B cell (primary cell): Measurements from ENCODE around the gene IDH3A. TPM values are rescaled to one million over a fixed set of nuclear protein-coding genes. Genes with fewer than 3 reads are reported as not detected.

ENCODE experiments used
- ATAC-seq: fragments of 200-7000 bp; cut with Tn5 transposase; one replicate; pipeline ENCODE4 v1.10.0; 2021; ENCODE audit warnings: low read depth, mild to moderate bottlenecking, moderate number of reproducible peaks, moderate library complexity
- CTCF ChIA-PET: fragments of 350-600 bp; sonication (Branson Sonifier 250); formaldehyde crosslinking; loops from one replicate; lab custom pipeline; 2021; ENCODE audit warnings: antibody characterized with exemption, inconsistent platforms; lab: Charles Lee
- POLR2A ChIA-PET: fragments of 350-600 bp; sonication (Branson Sonifier 250); formaldehyde crosslinking; loops from one replicate; lab custom pipeline; 2021; ENCODE audit warnings: antibody characterized with exemption; lab: Charles Lee
- DNase-seq: peaks from one replicate; pipeline ENCODE4 v3.0.0; 2013
- H2AFZ ChIP-seq: 2 replicates; pipeline ENCODE4 v1.6.1; 2012; ENCODE audit warnings: mild to moderate bottlenecking, low read depth, low read length; ENCODE audit not compliant: insufficient read depth, poor library complexity, severe bottlenecking
- H3K27ac ChIP-seq, 2 donors: 1 replicate in 1 of 2; 2 replicates in 1 of 2; pipeline ENCODE4 v1.5.1; 2012 to 2013; ENCODE audit warnings: low read length in 2 of 2, mild to moderate bottlenecking in 2 of 2, moderate library complexity in 1 of 2
- H3K27me3 ChIP-seq, 4 experiments: fragments of 200-600 bp in 1 of 4; sonication (generic) in 1 of 4; replicated peaks in 1 of 4; 1 replicate in 2 of 4; 2 replicates in 2 of 4; pipeline versions ENCODE4 v1.6.1 to v1.7.0; 2013 to 2016; ENCODE audit warnings: low read length in 3 of 4, mild to moderate bottlenecking in 2 of 4, mixed read lengths in 1 of 4, moderate library complexity in 1 of 4; ENCODE audit not compliant: insufficient read depth in 4 of 4, control insufficient read depth in 3 of 4; ENCODE audit errors: control extremely low read depth in 1 of 4
- H3K36me3 ChIP-seq, 2 experiments: replicated peaks in 1 of 2; 1 replicate in 1 of 2; 2 replicates in 1 of 2; pipeline versions ENCODE4 v1.6.1 to v1.7.1; 2013; ENCODE audit warnings: low read length in 1 of 2; ENCODE audit not compliant: insufficient read depth in 2 of 2, control insufficient read depth in 1 of 2; ENCODE audit errors: control extremely low read depth in 1 of 2, extremely low read depth in 1 of 2
- H3K4me1 ChIP-seq, 2 donors: fragments of 200-600 bp in 1 of 2; sonication (generic) in 1 of 2; 1 replicate in 1 of 2; 2 replicates in 1 of 2; pipeline versions ENCODE4 v1.5.1 to v1.6.1; 2013 to 2017; ENCODE audit warnings: low read length in 2 of 2; ENCODE audit not compliant: control insufficient read depth in 2 of 2, insufficient read depth in 2 of 2
- H3K4me2 ChIP-seq: replicated peaks from 2 replicates; pipeline ENCODE3; 2012; ENCODE audit warnings: mild to moderate bottlenecking, low read depth, low read length; ENCODE audit not compliant: poor library complexity, severe bottlenecking
- H3K4me3 ChIP-seq, 5 experiments: fragments of 200-600 bp in 1 of 5; sonication (generic) in 1 of 5; 1 replicate in 3 of 5; 2 replicates in 2 of 5; pipeline versions ENCODE4 v1.5.1 to v1.7.0; 2011 to 2016; ENCODE audit warnings: low read length in 4 of 5, mild to moderate bottlenecking in 4 of 5, low read depth in 2 of 5, control low read depth in 1 of 5, moderate library complexity in 1 of 5; ENCODE audit not compliant: insufficient read depth in 1 of 5; ENCODE audit errors: control extremely low read depth in 1 of 5, extremely low read depth in 1 of 5
- H3K79me2 ChIP-seq: fragments of 200-600 bp; sonication (generic); one replicate; pipeline ENCODE4 v1.6.0; 2016; ENCODE audit warnings: low read length; ENCODE audit not compliant: control insufficient read depth, insufficient read depth
- H3K9ac ChIP-seq: fragments of 200-600 bp; sonication (generic); 2 replicates; pipeline ENCODE4 v1.6.1; 2017; ENCODE audit warnings: mild to moderate bottlenecking, low read length, moderate library complexity
- H3K9me3 ChIP-seq, 3 donors: one replicate each; pipeline versions ENCODE4 v1.6.1 to v1.7.1; 2013; ENCODE audit warnings: low read length in 2 of 3; ENCODE audit not compliant: control insufficient read depth in 2 of 3, insufficient read depth in 1 of 3; ENCODE audit errors: control extremely low read depth in 1 of 3
- H4K20me1 ChIP-seq: 2 replicates; pipeline ENCODE4 v1.6.0; 2012; ENCODE audit warnings: mild to moderate bottlenecking, low read length; ENCODE audit not compliant: insufficient read depth, control insufficient read depth, poor library complexity, severe bottlenecking
- H3K27ac Mint-ChIP-seq: one replicate; pipeline ENCODE4 v1.8.0; 2021; ENCODE audit warnings: mixed read lengths
- H3K27me3 Mint-ChIP-seq: one replicate; pipeline ENCODE4 v1.8.0; 2021; ENCODE audit warnings: mixed read lengths
- H3K4me1 Mint-ChIP-seq: one replicate; pipeline ENCODE4 v1.8.0; 2021; ENCODE audit warnings: mixed read lengths
- H3K4me3 Mint-ChIP-seq: one replicate; pipeline ENCODE4 v1.8.0; 2021; ENCODE audit warnings: mixed read lengths
- H3K9me3 Mint-ChIP-seq: one replicate; pipeline ENCODE4 v1.8.0; 2022; ENCODE audit warnings: mixed read lengths; ENCODE audit not compliant: insufficient read depth
- CTCF ChIP-seq: fragments of 200-600 bp; IDR thresholded peaks from one replicate; pipeline ENCODE4 v1.8.0; 2022; ENCODE audit warnings: antibody characterized with exemption, mild to moderate bottlenecking
- EZH2 ChIP-seq: IDR thresholded peaks from 2 replicates; pipeline ENCODE4 v1.6.1; 2012; ENCODE audit warnings: borderline replicate concordance, low read depth, mild to moderate bottlenecking, moderate library complexity, low read length; ENCODE audit not compliant: insufficient read depth, poor library complexity, severe bottlenecking
- WGBS: methylation state at CpG from one replicate; pipeline ENCODE4 v1.1.5; 2013; ENCODE audit warnings: missing lambda C conversion rate; ENCODE audit not compliant: insufficient coverage; 5-methylcytosine and 5-hydroxymethylcytosine counted together
- intact Hi-C: fragments of 100-400 bp; cut with micrococcal nuclease; formaldehyde crosslinking; loops from one replicate; pipeline ENCODE4 v1.10.0; 2022
- polyA plus RNA-seq: library from polyadenylated mRNA; depleted of rRNA; stranded (reverse); fragments of >200 nt; gene quantifications from 2 replicates; pipeline ENCODE4 v1.2.3, GENCODE V29; 2012
- total RNA-seq, 2 donors: library from RNA; stranded (reverse); fragments of 120-200 nt in 1 of 2; gene quantifications; 1 replicate in 1 of 2; 2 replicates in 1 of 2; pipeline versions ENCODE4 v1.2.3 to v1.2.4, GENCODE V29; 2013 to 2022

Gene IDH3A
- total and polyA plus RNA-seq, 2 donors (not counting 1 experiment from before 2014, with no cell fraction given): 39.7 to 71.7 TPM

GRCh38 chr15:78110096-78110495 lies 39.1 kb upstream of the IDH3A start:
- CTCF ChIA-PET: interaction anchor here (0.5 to 12.6 kb wide), 12 partner anchors 19 to 368 kb away, joined by 3 to 394 read pairs (median 52); partner anchors contain the start of gene CIB2
- Histone ChIP-seq H3K79me2 (no peaks in the 10 kb centered on the region), H3K9me3 (no peaks in the 10 kb centered on the region), H3K36me3 (no peaks in the 10 kb centered on the region), H3K4me2 (no peak overlapping the region), H4K20me1 (no peaks in the 10 kb centered on the region), H3K4me3 (no peak overlapping the region), H2AFZ (no peak overlapping the region), H3K9ac (no peak overlapping the region), H3K27me3 (no peaks in the 10 kb centered on the region), H3K4me1 (peaks cover 4 to 6% of the 10 kb centered on the region in 2 donors), H3K27ac (no peak overlapping the region)
- 94% methylated on average over 6 of the region's 6 CpGs for WGBS
- DNase-seq (no peak), ATAC-seq (no peak)
- no peaks in the 10 kb centered on the region for H3K27me3 Mint-ChIP-seq
- H3K4me1 Mint-ChIP-seq: peaks cover 6% of the 10 kb centered on the region
- H3K4me3 Mint-ChIP-seq: no peak overlapping the region
- intact Hi-C loops: no loop called here
- POLR2A ChIA-PET: no interaction called here
- no peak overlapping the region for H3K27ac Mint-ChIP-seq
- no peaks in the 10 kb centered on the region for H3K9me3 Mint-ChIP-seq
- no peak for TF ChIP-seq EZH2
- no peak for TF ChIP-seq CTCF

GRCh38 chr15:78110916-78111475 lies 38.2 kb upstream of the IDH3A start:
- DNase-seq: no peak
- H3K4me1 Mint-ChIP-seq: peaks cover 6% of the 10 kb centered on the region
- no peak overlapping the region for H3K27ac ChIP-seq
- H3K36me3 ChIP-seq: no peaks in the 10 kb centered on the region
- no peak overlapping the region for H3K4me3 Mint-ChIP-seq
- H3K27ac Mint-ChIP-seq: no peak overlapping the region
- H2AFZ ChIP-seq: no peak overlapping the region
- no peaks in the 10 kb centered on the region for H4K20me1 ChIP-seq
- ATAC-seq: no peak
- intact Hi-C loops: no loop called here
- H3K27me3 ChIP-seq: no peaks in the 10 kb centered on the region
- H3K79me2 ChIP-seq: no peaks in the 10 kb centered on the region
- ChIA-PET CTCF (interaction anchor here (0.6 to 12.6 kb wide), 13 partner anchors 18 to 201 kb away, joined by 3 to 394 read pairs (median 49); partner anchors contain the start of gene CIB2), POLR2A (no interaction called here)
- H3K4me3 ChIP-seq: no peak overlapping the region
- no peaks in the 10 kb centered on the region for H3K9me3 Mint-ChIP-seq
- H3K4me1 ChIP-seq: peaks cover 4 to 6% of the 10 kb centered on the region in 2 donors
- no peaks in the 10 kb centered on the region for H3K27me3 Mint-ChIP-seq
- no peak overlapping the region for H3K9ac ChIP-seq
- no peak overlapping the region for H3K4me2 ChIP-seq
- 97% methylated on average over 8 of the region's 10 CpGs for whole genome bisulfite sequencing
- TF ChIP-seq EZH2: no peak
- TF ChIP-seq CTCF: no peak
- no peaks in the 10 kb centered on the region for H3K9me3 ChIP-seq
